HEK293 (cell line): ENCODE data around the gene PLCG1.

Experiments
- CTCF ChIA-PET: fragments of 350-600 bp; formaldehyde crosslinking; extraction: SDS; loops from one replicate; lab custom pipeline; 2021; ENCODE audit warnings: antibody characterized with exemption; lab: Yijun Ruan, JAX
- POLR2A ChIA-PET: fragments of 300-600 bp; formaldehyde crosslinking; extraction: SDS; loops from one replicate; lab custom pipeline; 2020; ENCODE audit warnings: antibody characterized with exemption, inconsistent platforms; lab: Yijun Ruan, JAX
- H3K27ac ChIP-seq: fragments of 200-500 bp; sonication (Bioruptor generic); 2 replicates; pipeline ENCODE4 v1.5.1; 2014; ENCODE audit warnings: low read depth, low read length, control low read depth, inconsistent platforms; ENCODE audit errors: extremely low read depth
- H3K36me3 ChIP-seq, 2 experiments: fragments of 200-500 bp in 1 of 2; sonication (Bioruptor generic) in 1 of 2; 1 replicate in 1 of 2; 2 replicates in 1 of 2; pipeline ENCODE4 v1.5.1; 2014 to 2017; ENCODE audit warnings: inconsistent platforms in 2 of 2, low read length in 2 of 2; ENCODE audit not compliant: control insufficient read depth in 2 of 2, insufficient read depth in 1 of 2
- H3K4me1 ChIP-seq: fragments of 200-500 bp; sonication (Bioruptor generic); 2 replicates; pipeline ENCODE4 v1.5.1; 2014; ENCODE audit warnings: mild to moderate bottlenecking, low read length, inconsistent platforms; ENCODE audit not compliant: control insufficient read depth, insufficient read depth
- H3K4me3 ChIP-seq: 2 replicates; pipeline ENCODE4 v1.5.1; 2011; ENCODE audit warnings: low read depth, mild to moderate bottlenecking, control low read depth, low read length, moderate library complexity
- H3K9me3 ChIP-seq: fragments of 200-500 bp; sonication (Bioruptor generic); 2 replicates; pipeline ENCODE4 v1.5.1; 2014; ENCODE audit warnings: low read depth, low read length, inconsistent platforms; ENCODE audit not compliant: control insufficient read depth, insufficient read depth
- KLF16 ChIP-seq: fragments of 450-650 bp; formaldehyde crosslinking; IDR thresholded peaks from 2 replicates; pipeline ENCODE4 v1.5.1; 2017; ENCODE audit warnings: missing biosample characterization, missing genetic modification characterization
- PRDM4 ChIP-seq: fragments of 450-650 bp; formaldehyde crosslinking; IDR thresholded peaks from 2 replicates; pipeline ENCODE4 v1.5.1; 2017; ENCODE audit warnings: missing biosample characterization, missing genetic modification characterization
- ZFP41 ChIP-seq: fragments of 450-650 bp; formaldehyde crosslinking; IDR thresholded peaks from 2 replicates; pipeline ENCODE4 v1.5.1; 2016; ENCODE audit warnings: missing biosample characterization, missing genetic modification characterization, borderline replicate concordance
- ZIC2 ChIP-seq: fragments of 450-650 bp; formaldehyde crosslinking; IDR thresholded peaks from 2 replicates; pipeline ENCODE4 v1.5.1; 2016; ENCODE audit warnings: missing biosample characterization, missing genetic modification characterization
- ZNF23 ChIP-seq: fragments of 450-650 bp; formaldehyde crosslinking; IDR thresholded peaks from 2 replicates; pipeline ENCODE4 v1.5.1; 2016; ENCODE audit warnings: missing biosample characterization, missing genetic modification characterization, borderline replicate concordance
- ZNF324 ChIP-seq: fragments of 450-650 bp; formaldehyde crosslinking; IDR thresholded peaks from 2 replicates; pipeline ENCODE4 v1.5.1; 2016; ENCODE audit warnings: missing biosample characterization, missing genetic modification characterization
- ZNF335 ChIP-seq: fragments of 450-650 bp; formaldehyde crosslinking; conservative IDR thresholded peaks from 2 replicates; pipeline ENCODE4 v1.5.1; 2016; ENCODE audit warnings: missing biosample characterization, missing genetic modification characterization
- ZNF404 ChIP-seq: fragments of 450-650 bp; formaldehyde crosslinking; IDR thresholded peaks from 2 replicates; pipeline ENCODE4 v1.5.1; 2017; ENCODE audit warnings: missing biosample characterization, missing genetic modification characterization
- ZNF660 ChIP-seq: fragments of 450-650 bp; IDR thresholded peaks from 2 replicates; pipeline ENCODE4 v1.5.1; 2018; ENCODE audit warnings: missing biosample characterization, mild to moderate bottlenecking, missing genetic modification characterization
- ZNF692 ChIP-seq: fragments of 450-650 bp; formaldehyde crosslinking; IDR thresholded peaks from 2 replicates; pipeline ENCODE4 v1.5.1; 2016; ENCODE audit warnings: missing biosample characterization, missing genetic modification characterization
- ZNF76 ChIP-seq: fragments of 450-650 bp; formaldehyde crosslinking; IDR thresholded peaks from 2 replicates; pipeline ENCODE4; 2016; ENCODE audit warnings: low read depth, missing biosample characterization, missing genetic modification characterization, borderline replicate concordance
- ZSCAN23 ChIP-seq: fragments of 450-650 bp; formaldehyde crosslinking; IDR thresholded peaks from 2 replicates; pipeline ENCODE4 v1.5.1; 2016; ENCODE audit warnings: missing biosample characterization, missing genetic modification characterization
- TF ChIP-seq, protein P1 (sequence below): fragments of 450-650 bp; formaldehyde crosslinking; conservative IDR thresholded peaks from 2 replicates; pipeline ENCODE4 v1.5.1; 2016; ENCODE audit warnings: low read depth, missing biosample characterization, missing genetic modification characterization
- TF ChIP-seq, protein P2 (sequence below): fragments of 450-650 bp; formaldehyde crosslinking; IDR thresholded peaks from 2 replicates; pipeline ENCODE4 v1.5.1; 2017; ENCODE audit warnings: missing biosample characterization, missing genetic modification characterization

The PLCG1 gene

DNA sequence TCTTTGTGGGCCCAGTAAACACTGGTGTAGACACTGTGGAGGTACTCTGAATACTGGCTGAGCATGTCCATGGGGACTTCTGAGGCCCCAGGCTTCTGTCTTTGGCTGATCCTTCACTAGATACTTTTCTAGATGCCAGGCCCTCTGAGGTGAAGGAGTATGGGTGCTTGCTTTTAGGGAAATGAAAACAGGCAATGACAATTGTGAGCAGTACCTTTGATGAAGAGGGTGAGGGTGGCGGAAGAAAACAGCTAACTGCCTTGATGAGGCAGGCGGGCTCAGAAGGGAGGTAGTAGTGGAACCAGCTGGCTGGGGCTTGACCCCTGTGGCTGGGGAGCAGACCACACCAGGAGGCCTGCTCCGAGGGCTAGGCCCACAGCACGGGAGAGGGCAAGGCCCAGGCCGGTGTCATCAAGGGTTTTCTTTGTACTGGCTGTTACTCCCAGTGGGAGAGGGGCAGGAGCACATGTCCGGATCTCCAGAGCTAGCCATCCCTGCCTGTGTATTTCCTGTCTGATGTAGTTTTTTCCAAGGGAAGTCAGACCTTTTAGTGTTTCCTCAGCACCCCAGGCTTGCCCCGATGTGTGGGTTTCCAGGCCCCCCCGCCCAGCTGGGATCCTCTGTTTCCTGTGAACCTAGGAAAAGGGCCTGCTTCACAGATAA is 3.9 kb downstream of the PLCG1 start:
- POLR2A ChIA-PET, result no interaction called here
- H3K4me3 ChIP-seq, result no peak overlapping the region
- peaks cover 0 to 63% of the 10 kb centered on the region in 2 experiments; a peak in 1 of 3 replicates for H3K36me3 ChIP-seq
- TF ChIP-seq ZNF660 (tag by site-specific recombination), result no peak
- no peak for TF ChIP-seq ZSCAN23 (tag by site-specific recombination)
- TF ChIP-seq PRDM4 (tag by site-specific recombination), result peak; percentile 95
- TF ChIP-seq ZNF404 (tag by site-specific recombination), result no peak
- TF ChIP-seq, protein P1, sequence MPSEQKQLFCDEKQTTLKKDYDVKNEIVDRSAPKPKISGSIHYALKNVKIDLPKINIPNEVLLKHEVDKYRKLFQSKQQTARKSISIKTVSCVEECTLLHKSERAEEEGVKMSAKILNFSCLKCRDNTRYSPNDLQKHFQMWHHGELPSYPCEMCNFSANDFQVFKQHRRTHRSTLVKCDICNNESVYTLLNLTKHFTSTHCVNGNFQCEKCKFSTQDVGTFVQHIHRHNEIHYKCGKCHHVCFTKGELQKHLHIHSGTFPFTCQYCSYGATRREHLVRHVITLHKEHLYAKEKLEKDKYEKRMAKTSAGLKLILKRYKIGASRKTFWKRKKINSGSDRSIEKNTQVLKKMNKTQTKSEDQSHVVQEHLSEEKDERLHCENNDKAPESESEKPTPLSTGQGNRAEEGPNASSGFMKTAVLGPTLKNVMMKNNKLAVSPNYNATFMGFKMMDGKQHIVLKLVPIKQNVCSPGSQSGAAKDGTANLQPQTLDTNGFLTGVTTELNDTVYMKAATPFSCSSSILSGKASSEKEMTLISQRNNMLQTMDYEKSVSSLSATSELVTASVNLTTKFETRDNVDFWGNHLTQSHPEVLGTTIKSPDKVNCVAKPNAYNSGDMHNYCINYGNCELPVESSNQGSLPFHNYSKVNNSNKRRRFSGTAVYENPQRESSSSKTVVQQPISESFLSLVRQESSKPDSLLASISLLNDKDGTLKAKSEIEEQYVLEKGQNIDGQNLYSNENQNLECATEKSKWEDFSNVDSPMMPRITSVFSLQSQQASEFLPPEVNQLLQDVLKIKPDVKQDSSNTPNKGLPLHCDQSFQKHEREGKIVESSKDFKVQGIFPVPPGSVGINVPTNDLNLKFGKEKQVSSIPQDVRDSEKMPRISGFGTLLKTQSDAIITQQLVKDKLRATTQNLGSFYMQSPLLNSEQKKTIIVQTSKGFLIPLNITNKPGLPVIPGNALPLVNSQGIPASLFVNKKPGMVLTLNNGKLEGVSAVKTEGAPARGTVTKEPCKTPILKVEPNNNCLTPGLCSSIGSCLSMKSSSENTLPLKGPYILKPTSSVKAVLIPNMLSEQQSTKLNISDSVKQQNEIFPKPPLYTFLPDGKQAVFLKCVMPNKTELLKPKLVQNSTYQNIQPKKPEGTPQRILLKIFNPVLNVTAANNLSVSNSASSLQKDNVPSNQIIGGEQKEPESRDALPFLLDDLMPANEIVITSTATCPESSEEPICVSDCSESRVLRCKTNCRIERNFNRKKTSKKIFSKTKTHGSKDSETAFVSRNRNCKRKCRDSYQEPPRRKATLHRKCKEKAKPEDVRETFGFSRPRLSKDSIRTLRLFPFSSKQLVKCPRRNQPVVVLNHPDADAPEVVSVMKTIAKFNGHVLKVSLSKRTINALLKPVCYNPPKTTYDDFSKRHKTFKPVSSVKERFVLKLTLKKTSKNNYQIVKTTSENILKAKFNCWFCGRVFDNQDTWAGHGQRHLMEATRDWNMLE (tag by site-specific recombination), result no peak
- TF ChIP-seq ZFP41 (tag by site-specific recombination), result no peak
- TF ChIP-seq ZNF335 (tag by site-specific recombination), result no peak
- no peak for TF ChIP-seq ZNF76 (tag by site-specific recombination)
- TF ChIP-seq ZIC2 (tag by site-specific recombination), result peak; percentile 52; the same call in 1 of the 2 replicates
- no peak for TF ChIP-seq ZNF692
- no peak for TF ChIP-seq KLF16
- no peaks in the 10 kb centered on the region for H3K9me3 ChIP-seq
- CTCF ChIA-PET, result interaction anchor here (0.7 kb wide), 1 partner anchor 186 kb away, joined by 3 read pairs; no protein-coding TSS in a partner anchor
- no peaks in the 10 kb centered on the region for H3K4me1 ChIP-seq
- H3K27ac ChIP-seq, result no peak overlapping the region

DNA sequence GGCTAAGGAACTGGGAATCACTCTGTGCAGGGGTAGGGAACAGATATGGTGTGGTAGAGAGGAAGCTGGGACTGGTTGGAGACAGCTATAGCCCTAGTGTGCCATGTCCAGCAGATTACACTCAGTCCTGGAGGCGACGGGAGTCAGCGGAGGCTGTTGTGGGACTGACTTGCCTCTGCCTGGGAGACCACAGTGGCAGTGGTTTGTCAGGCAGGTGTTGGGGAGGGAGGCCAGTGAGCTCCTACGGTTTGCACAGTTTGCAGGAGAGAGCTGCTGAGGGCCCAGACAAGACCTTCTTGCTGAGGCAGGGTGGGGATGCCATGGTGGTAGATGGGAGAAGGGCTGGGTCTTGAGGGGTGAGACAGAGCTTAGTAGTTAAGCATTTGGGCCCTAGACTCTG is 4.9 kb downstream of the PLCG1 start:
- H3K4me1 ChIP-seq, result no peaks in the 10 kb centered on the region

More for the DNA sequence above, 4.9 kb downstream of the PLCG1 start:
- TF ChIP-seq, protein P2, sequence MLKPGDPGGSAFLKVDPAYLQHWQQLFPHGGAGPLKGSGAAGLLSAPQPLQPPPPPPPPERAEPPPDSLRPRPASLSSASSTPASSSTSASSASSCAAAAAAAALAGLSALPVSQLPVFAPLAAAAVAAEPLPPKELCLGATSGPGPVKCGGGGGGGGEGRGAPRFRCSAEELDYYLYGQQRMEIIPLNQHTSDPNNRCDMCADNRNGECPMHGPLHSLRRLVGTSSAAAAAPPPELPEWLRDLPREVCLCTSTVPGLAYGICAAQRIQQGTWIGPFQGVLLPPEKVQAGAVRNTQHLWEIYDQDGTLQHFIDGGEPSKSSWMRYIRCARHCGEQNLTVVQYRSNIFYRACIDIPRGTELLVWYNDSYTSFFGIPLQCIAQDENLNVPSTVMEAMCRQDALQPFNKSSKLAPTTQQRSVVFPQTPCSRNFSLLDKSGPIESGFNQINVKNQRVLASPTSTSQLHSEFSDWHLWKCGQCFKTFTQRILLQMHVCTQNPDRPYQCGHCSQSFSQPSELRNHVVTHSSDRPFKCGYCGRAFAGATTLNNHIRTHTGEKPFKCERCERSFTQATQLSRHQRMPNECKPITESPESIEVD (tag by site-specific recombination), result no peak
- TF ChIP-seq ZNF23 (tag by site-specific recombination), result no peak
- no peak for TF ChIP-seq ZNF324 (tag by site-specific recombination)
- CTCF ChIA-PET, result interaction anchor here (0.6 kb wide), 2 partner anchors 200 to 1537 kb away, joined by 3 to 7 read pairs; no protein-coding TSS in a partner anchor
- H3K36me3 ChIP-seq, result peaks cover 0 to 64% of the 10 kb centered on the region in 2 experiments; a peak in 1 of 3 replicates
- no peaks in the 10 kb centered on the region for H3K9me3 ChIP-seq
- no peak overlapping the region for H3K27ac ChIP-seq
- no peak overlapping the region for H3K4me3 ChIP-seq
- POLR2A ChIA-PET, result no interaction called here
